Caco-2 (cell line): Measurements from ENCODE around the gene HCRTR2. TPM values are rescaled to one million over a fixed set of nuclear protein-coding genes. Genes with fewer than 3 reads are reported as not detected.

Source experiments
- BruUV-seq: library from RNA; stranded (reverse); fragments of 400-500 nt; replicated peaks from 2 replicates; lab custom pipeline; 2021; lab: Mats Ljungman, UMichigan
- CTCF ChIA-PET: fragments of 300-600 bp; sonication (Branson Sonifier 250); formaldehyde crosslinking; loops from one replicate; lab custom pipeline; 2022; ENCODE audit warnings: antibody characterized with exemption; lab: Charles Lee
- POLR2A ChIA-PET: fragments of 300-600 bp; sonication (Branson Sonifier 250); formaldehyde crosslinking; loops from one replicate; lab custom pipeline; 2022; ENCODE audit warnings: antibody characterized with exemption; lab: Charles Lee
- DNase-seq, 2 experiments: peaks; one replicate each; pipeline versions ENCODE4 v3.0.0 to v3.0.0-alpha.2; 2020 to 2022
- H3K27me3 ChIP-seq: replicated peaks from 2 replicates; pipeline ENCODE4 v1.6.0; 2011; ENCODE audit warnings: low read length; ENCODE audit not compliant: control insufficient read depth, insufficient read depth
- H3K36me3 ChIP-seq: 2 replicates; pipeline ENCODE4 v1.5.1; 2011; ENCODE audit warnings: low read length; ENCODE audit not compliant: control insufficient read depth, insufficient read depth
- H3K4me1 ChIP-seq: fragments of 250-450 bp; sonication (Bioruptor Pico); 2 replicates; pipeline ENCODE4 v1.5.1; 2020; ENCODE audit warnings: mild to moderate bottlenecking
- H3K4me3 ChIP-seq: 2 replicates; pipeline ENCODE4 v1.5.1; 2011; ENCODE audit warnings: low read depth, mild to moderate bottlenecking, control low read depth, low read length
- H3K9me3 ChIP-seq: fragments of 250-450 bp; sonication (Bioruptor Pico); 2 replicates; pipeline ENCODE4 v1.5.1; 2020; ENCODE audit warnings: mild to moderate bottlenecking, moderate library complexity
- H3K27ac Mint-ChIP-seq: one replicate; pipeline ENCODE4 v1.8.0; 2022; ENCODE audit warnings: mixed read lengths; ENCODE audit not compliant: unreplicated experiment
- H3K27me3 Mint-ChIP-seq: one replicate; pipeline ENCODE4 v1.8.0; 2022; ENCODE audit warnings: mixed read lengths; ENCODE audit not compliant: insufficient read depth, unreplicated experiment
- H3K36me3 Mint-ChIP-seq: one replicate; pipeline ENCODE4 v1.8.0; 2022; ENCODE audit warnings: mild to moderate bottlenecking, mixed read lengths; ENCODE audit not compliant: insufficient read depth, unreplicated experiment
- H3K4me1 Mint-ChIP-seq: one replicate; pipeline ENCODE4 v1.8.0; 2022; ENCODE audit warnings: low read depth, mixed read lengths; ENCODE audit not compliant: unreplicated experiment
- H3K4me3 Mint-ChIP-seq: one replicate; pipeline ENCODE4 v1.8.0; 2022; ENCODE audit warnings: mild to moderate bottlenecking, moderate library complexity, mixed read lengths; ENCODE audit not compliant: unreplicated experiment
- H3K9me3 Mint-ChIP-seq: one replicate; pipeline ENCODE4 v1.8.0; 2022; ENCODE audit warnings: mixed read lengths; ENCODE audit not compliant: unreplicated experiment
- CTCF ChIP-seq, 2 experiments: fragments of 200-600 bp in 1 of 2; IDR thresholded peaks; 1 replicate in 1 of 2; 2 replicates in 1 of 2; pipeline versions ENCODE4 v1.5.1 to v1.8.0; 2011 to 2022; ENCODE audit warnings: antibody characterized with exemption in 1 of 2, control low read depth in 1 of 2, inconsistent platforms in 1 of 2, low read depth in 1 of 2, low read length in 1 of 2, mild to moderate bottlenecking in 1 of 2, moderate library complexity in 1 of 2; ENCODE audit not compliant: insufficient read depth in 1 of 2, severe bottlenecking in 1 of 2, unreplicated experiment in 1 of 2
- intact Hi-C: fragments of 100-400 bp; cut with micrococcal nuclease; formaldehyde crosslinking; loops from one replicate; pipeline ENCODE4 v1.10.0; 2022; ENCODE audit not compliant: unreplicated experiment
- total RNA-seq: library from RNA; stranded (reverse); gene quantifications from 2 replicates; pipeline ENCODE4 v1.2.3, GENCODE V29; 2022

HCRTR2 gene
- total RNA-seq, 1 experiment from 2014 or later, result 1.3 TPM

GRCh38 chr6:55212156-55212555 lies 37.8 kb downstream of the HCRTR2 start:
- Mint-ChIP-seq H3K27ac (no peak overlapping the region), H3K36me3 (no peaks in the 10 kb centered on the region), H3K9me3 (no peaks in the 10 kb centered on the region), H3K4me1 (peaks cover 11% of the 10 kb centered on the region), H3K4me3 (no peak overlapping the region), H3K27me3 (no peaks in the 10 kb centered on the region)
- BruUV-seq, result no TSS peak
- POLR2A ChIA-PET, result no interaction called here
- CTCF ChIA-PET, result no interaction called here
- H3K4me3 ChIP-seq, result no peak overlapping the region
- no peak for TF ChIP-seq CTCF (IDR thresholded peaks at IDR 0.05; ENCODE audit: insufficient read depth in 1 of 2, low read depth in 1 of 2, low read length in 1 of 2, severe bottlenecking in 1 of 2, unreplicated experiment in 1 of 2)
- no peaks in the 10 kb centered on the region for H3K9me3 ChIP-seq
- intact Hi-C loops, result no loop called here
- DNase-seq, result no peak
- no peaks in the 10 kb centered on the region for H3K36me3 ChIP-seq
- H3K27me3 ChIP-seq, result no peaks in the 10 kb centered on the region
- H3K4me1 ChIP-seq, result peaks cover 14% of the 10 kb centered on the region

GRCh38 chr6:55220961-55221360 lies 46.6 kb downstream of the HCRTR2 start:
- no peaks in the 10 kb centered on the region for H3K4me1 ChIP-seq
- BruUV-seq, result no TSS peak
- no peaks in the 10 kb centered on the region for H3K27me3 ChIP-seq
- intact Hi-C loops, result no loop called here
- Mint-ChIP-seq H3K36me3 (no peaks in the 10 kb centered on the region), H3K4me1 (no peaks in the 10 kb centered on the region), H3K4me3 (no peak overlapping the region), H3K9me3 (no peaks in the 10 kb centered on the region), H3K27ac (no peak overlapping the region), H3K27me3 (no peaks in the 10 kb centered on the region)
- ChIA-PET CTCF (no interaction called here), POLR2A (no interaction called here)
- H3K9me3 ChIP-seq, result no peaks in the 10 kb centered on the region
- H3K36me3 ChIP-seq, result no peaks in the 10 kb centered on the region
- H3K4me3 ChIP-seq, result no peak overlapping the region
- no peak for DNase-seq
- TF ChIP-seq CTCF (IDR thresholded peaks at IDR 0.05; ENCODE audit: insufficient read depth in 1 of 2, low read depth in 1 of 2, low read length in 1 of 2, severe bottlenecking in 1 of 2, unreplicated experiment in 1 of 2), result no peak

- no peak overlapping the region for H3K27ac Mint-ChIP-seq
- H3K4me3 Mint-ChIP-seq, result no peak overlapping the region
These were observed 53.5 kb downstream of the HCRTR2 start for GRCh38 chr6:55227862-55228261.

More at GRCh38 chr6:55227862-55228261, 53.5 kb downstream of the HCRTR2 start:
- no peaks in the 10 kb centered on the region for H3K9me3 Mint-ChIP-seq
- no peaks in the 10 kb centered on the region for H3K4me1 Mint-ChIP-seq
- no peak for DNase-seq
- no peaks in the 10 kb centered on the region for H3K9me3 ChIP-seq
- peaks cover 6% of the 10 kb centered on the region for H3K27me3 Mint-ChIP-seq
- ChIA-PET POLR2A (no interaction called here), CTCF (no interaction called here)
- intact Hi-C loops, result no loop called here
- no peak overlapping the region for H3K4me3 ChIP-seq
- H3K27me3 ChIP-seq, result no peaks in the 10 kb centered on the region
- no TSS peak for BruUV-seq
- no peaks in the 10 kb centered on the region for H3K4me1 ChIP-seq
- no peaks in the 10 kb centered on the region for H3K36me3 Mint-ChIP-seq
- no peaks in the 10 kb centered on the region for H3K36me3 ChIP-seq
- TF ChIP-seq CTCF (IDR thresholded peaks at IDR 0.05; ENCODE audit: insufficient read depth in 1 of 2, low read depth in 1 of 2, low read length in 1 of 2, severe bottlenecking in 1 of 2, unreplicated experiment in 1 of 2), result no peak
